Spleen (tissue), 11 donors: ENCODE results near the gene TADA2A. TPM values are rescaled to one million over a fixed set of nuclear protein-coding genes. Genes with fewer than 3 reads are reported as not detected.

Source experiments
- DNase-seq: peaks from one replicate; pipeline ENCODE4 v3.0.0-alpha.2; 2020
- H3K27ac ChIP-seq, 8 donors: fragments of 200-600 bp; sonication (generic) in 7 of 8; 1 replicate in 4 of 8; 2 replicates in 4 of 8; pipeline versions ENCODE4 v1.5.0 to v1.8.0; 2016 to 2021; ENCODE audit warnings: inconsistent platforms in 4 of 8, mild to moderate bottlenecking in 4 of 8, moderate library complexity in 1 of 8
- H3K27me3 ChIP-seq, 7 donors: fragments of 200-600 bp; sonication (generic) in 6 of 7; replicated peaks in 1 of 7; 1 replicate in 4 of 7; 2 replicates in 3 of 7; pipeline versions ENCODE4 v1.5.0 to v1.8.0; 2016 to 2021; ENCODE audit warnings: inconsistent platforms in 3 of 7, mild to moderate bottlenecking in 1 of 7
- H3K36me3 ChIP-seq, 6 donors: fragments of 200-600 bp; sonication (generic) in 5 of 6; 1 replicate in 4 of 6; 2 replicates in 2 of 6; pipeline versions ENCODE4 v1.5.0 to v1.8.0; 2016 to 2021; ENCODE audit warnings: inconsistent platforms in 2 of 6
- H3K4me1 ChIP-seq, 6 donors: fragments of 200-600 bp; sonication (generic) in 5 of 6; 1 replicate in 3 of 6; 2 replicates in 3 of 6; pipeline versions ENCODE4 v1.5.0 to v1.8.0; 2016 to 2021; ENCODE audit warnings: inconsistent platforms in 3 of 6
- H3K4me3 ChIP-seq, 8 donors: fragments of 200-600 bp; sonication (generic) in 7 of 8; 1 replicate in 4 of 8; 2 replicates in 4 of 8; pipeline versions ENCODE4 v1.5.0 to v1.8.0; 2016 to 2021; ENCODE audit warnings: inconsistent platforms in 4 of 8, mild to moderate bottlenecking in 4 of 8, moderate library complexity in 2 of 8
- H3K9me3 ChIP-seq, 8 donors: fragments of 200-600 bp; sonication (generic) in 7 of 8; 1 replicate in 4 of 8; 2 replicates in 4 of 8; pipeline versions ENCODE4 v1.5.0 to v1.8.0; 2016 to 2021; ENCODE audit warnings: inconsistent platforms in 4 of 8
- CTCF ChIP-seq, 11 experiments: fragments of 200-600 bp in 7 of 11; fragments of 450-650 bp in 4 of 11; sonication (generic) in 4 of 11; IDR thresholded peaks in 8 of 11; conservative IDR thresholded peaks in 3 of 11; 1 replicate in 7 of 11; 2 replicates in 4 of 11; pipeline versions ENCODE4 v1.4.0 to v1.8.0; 2016 to 2021; ENCODE audit warnings: antibody characterized with exemption in 11 of 11, inconsistent platforms in 4 of 11, mild to moderate bottlenecking in 1 of 11
- POLR2A ChIP-seq, 3 donors: fragments of 450-650 bp; IDR thresholded peaks; one replicate each; pipeline ENCODE4 v1.5.1; 2017; ENCODE audit warnings: antibody characterized with exemption in 3 of 3, mild to moderate bottlenecking in 1 of 3
- POLR2AphosphoS5 ChIP-seq, 3 donors: sonication (generic); formaldehyde crosslinking; IDR thresholded peaks; one replicate each; pipeline ENCODE4 v1.5.1; 2017; ENCODE audit warnings: antibody characterized with exemption in 3 of 3
- WGBS, 5 donors: extraction: QIAGEN DNeasy Blood & Tissue Kit in 3 of 5; methylation state at CpG; one replicate each; pipeline versions ENCODE4 v1.1.5 to v1.1.7; 2013 to 2018; 5-methylcytosine and 5-hydroxymethylcytosine counted together
- intact Hi-C: fragments of 100-400 bp; cut with DNase I; formaldehyde crosslinking; loops from one replicate; pipeline ENCODE4 v1.15.0; 2023; ENCODE audit warnings: low total_unique reads
- polyA plus RNA-seq, 3 donors: library from polyadenylated mRNA; stranded (reverse); fragments of 200-250 nt; gene quantifications; one replicate each; pipeline ENCODE4 v1.2.1, GENCODE V29; 2013
- total RNA-seq, 7 donors: library from RNA; depleted of rRNA in 3 of 7; stranded (reverse); fragments of >200 nt in 3 of 7; fragmentation: NEBNext Ultra II Directional in 4 of 7; extraction: Animal tissue kit (Norgen Biotek cat#: 25700) in 4 of 7; gene quantifications; one replicate each; pipeline versions ENCODE4 v1.1.0 to v1.2.1, GENCODE V29; 2016 to 2021
- donor health status: healthy with polysubstance abuse.
- donor health status: DM: no; HTN: no; CAD: no; lungs with moderate emphysema.
- donor health status: DM: no; HTN: no; CAD: no.
- donor health status: Bipolar disorder and iron deficiency.
- donor health status: healthy.
- donor health status: DM: no; HTN: no; CAD: no.
- donor health status: DM: yes; HTN: yes; CAD: no.

Gene TADA2A
- total and polyA plus RNA-seq, 10 donors, result 7.8 to 31.8 (median 20.6) TPM

- DNase-seq, result no peak
- H3K4me3 ChIP-seq, result peak overlapping the region; percentile 70 to 97 (median 89)
- H3K27me3 ChIP-seq, result no peaks in the 10 kb centered on the region
- peak overlapping the region; percentile 44 to 87 (median 80) for H3K27ac ChIP-seq
- intact Hi-C loops, result no loop called here
- no peaks in the 10 kb centered on the region for H3K36me3 ChIP-seq
- WGBS, 5 donors, result 13 to 29% (median 20%) methylated on average over 15 to 18 of the region's 18 CpGs
- peaks cover 11 to 43% (median 26%) of the 10 kb centered on the region in 6 donors for H3K4me1 ChIP-seq
- no peaks in the 10 kb centered on the region for H3K9me3 ChIP-seq
- no peak for TF ChIP-seq POLR2AphosphoS5 (IDR thresholded peaks at IDR 0.05)
- TF ChIP-seq POLR2A (IDR thresholded peaks at IDR 0.05), result no peak
- no peak for TF ChIP-seq CTCF (IDR thresholded peaks at IDR 0.05 in 8 of 11, conservative IDR thresholded peaks at IDR 0.05 in 3 of 11)
These were observed 47.0 kb upstream of the TADA2A start for GRCh38 chr17:37359682-37360188.

GRCh38 chr17:37360632-37361031 lies 46.1 kb upstream of the TADA2A start:
- WGBS, 5 donors, result 67 to 89% (median 79%) methylated on average over 3 of the region's 3 CpGs

GRCh38 chr17:37361543-37361942 lies 45.1 kb upstream of the TADA2A start:
- H3K27me3 ChIP-seq, result no peaks in the 10 kb centered on the region
- TF ChIP-seq POLR2A (IDR thresholded peaks at IDR 0.05) (no peak), CTCF (IDR thresholded peaks at IDR 0.05 in 8 of 11, conservative IDR thresholded peaks at IDR 0.05 in 3 of 11) (no peak), POLR2AphosphoS5 (IDR thresholded peaks at IDR 0.05) (no peak)
- H3K27ac ChIP-seq, result no peak overlapping the region
- peaks cover 11 to 38% (median 24%) of the 10 kb centered on the region in 6 donors for H3K4me1 ChIP-seq
- no peak for DNase-seq
- H3K4me3 ChIP-seq, result no peak overlapping the region
- no peaks in the 10 kb centered on the region for H3K36me3 ChIP-seq
- no peaks in the 10 kb centered on the region for H3K9me3 ChIP-seq
- intact Hi-C loops, result no loop called here
- WGBS, 5 donors, result 70 to 92% (median 78%) methylated on average over 4 of the region's 4 CpGs

More at GRCh38 chr17:37360632-37361031, 46.1 kb upstream of the TADA2A start:
- H3K4me1 ChIP-seq, result peaks cover 11 to 43% (median 26%) of the 10 kb centered on the region in 6 donors
- TF ChIP-seq POLR2A (IDR thresholded peaks at IDR 0.05) (no peak), POLR2AphosphoS5 (IDR thresholded peaks at IDR 0.05) (no peak), CTCF (IDR thresholded peaks at IDR 0.05 in 8 of 11, conservative IDR thresholded peaks at IDR 0.05 in 3 of 11) (no peak)
- no peaks in the 10 kb centered on the region for H3K27me3 ChIP-seq
- H3K4me3 ChIP-seq, result no peak overlapping the region
- intact Hi-C loops, result no loop called here
- H3K36me3 ChIP-seq, result no peaks in the 10 kb centered on the region
- H3K27ac ChIP-seq, result no peak overlapping the region
- no peaks in the 10 kb centered on the region for H3K9me3 ChIP-seq
- DNase-seq, result no peak

- H3K9me3 ChIP-seq, result no peaks in the 10 kb centered on the region
- H3K27ac ChIP-seq, result no peak overlapping the region
- TF ChIP-seq POLR2A (IDR thresholded peaks at IDR 0.05) (no peak), POLR2AphosphoS5 (IDR thresholded peaks at IDR 0.05) (no peak), CTCF (IDR thresholded peaks at IDR 0.05 in 8 of 11, conservative IDR thresholded peaks at IDR 0.05 in 3 of 11) (no peak)
- 50 to 86% (median 69%) methylated on average over 1 of the region's 1 CpG for WGBS, 5 donors
- no peaks in the 10 kb centered on the region for H3K27me3 ChIP-seq
- no peaks in the 10 kb centered on the region for H3K36me3 ChIP-seq
- intact Hi-C loops, result no loop called here
- H3K4me1 ChIP-seq, result peaks cover 0 to 2% (median 0%) of the 10 kb centered on the region in 6 donors
- no peak overlapping the region for H3K4me3 ChIP-seq
- DNase-seq, result no peak
These were observed 41.1 kb upstream of the TADA2A start for GRCh38 chr17:37365589-37365988.
